Activated CD8-positive, alpha-beta T cell treated with anti-CD3 and anti-CD28 coated beads for 36 hours (primary cell): ENCODE measurements around the gene DPM3. TPM values are rescaled to one million over a fixed set of nuclear protein-coding genes. Genes with fewer than 3 reads are reported as not detected.
"Not testable (repeated sequence)": the region's sequence is repeated elsewhere in the genome, so short reads cannot be mapped to it uniquely, and the experiment has no call there.

Source experiments
- ATAC-seq: fragments of 200-7000 bp; cut with Tn5 transposase; one replicate; pipeline ENCODE4 v1.10.0; 2021; ENCODE audit warnings: mild to moderate bottlenecking, moderate library complexity
- CTCF ChIA-PET: fragments of 350-600 bp; sonication (Branson Sonifier 250); formaldehyde crosslinking; loops from one replicate; lab custom pipeline; 2021; ENCODE audit warnings: antibody characterized with exemption; lab: Charles Lee
- POLR2A ChIA-PET: fragments of 350-600 bp; sonication (Branson Sonifier 250); formaldehyde crosslinking; loops from one replicate; lab custom pipeline; 2021; ENCODE audit warnings: antibody characterized with exemption; lab: Charles Lee
- DNase-seq: peaks from one replicate; pipeline ENCODE4 v3.0.0-alpha.2; 2020
- H3K27ac Mint-ChIP-seq: one replicate; pipeline ENCODE4 v1.8.0; 2021; ENCODE audit warnings: mild to moderate bottlenecking, mixed read lengths
- H3K27me3 Mint-ChIP-seq: one replicate; pipeline ENCODE4 v1.8.0; 2021; ENCODE audit warnings: mixed read lengths
- H3K36me3 Mint-ChIP-seq: one replicate; pipeline ENCODE4 v1.8.0; 2021; ENCODE audit warnings: low read depth, mixed read lengths
- H3K4me1 Mint-ChIP-seq: one replicate; pipeline ENCODE4 v1.8.0; 2021; ENCODE audit warnings: low read depth, mixed read lengths
- H3K4me3 Mint-ChIP-seq: one replicate; pipeline ENCODE4 v1.8.0; 2021; ENCODE audit warnings: mild to moderate bottlenecking, moderate library complexity, mixed read lengths
- H3K9me3 Mint-ChIP-seq: one replicate; pipeline ENCODE4 v1.8.0; 2021; ENCODE audit warnings: mixed read lengths
- CTCF ChIP-seq: fragments of 200-600 bp; IDR thresholded peaks from one replicate; pipeline ENCODE4 v1.8.0; 2022; ENCODE audit warnings: antibody characterized with exemption, mild to moderate bottlenecking
- intact Hi-C: fragments of 100-400 bp; cut with micrococcal nuclease; formaldehyde crosslinking; loops from one replicate; pipeline ENCODE4 v1.10.0; 2022
- total RNA-seq, 2 experiments: library from RNA; stranded (reverse); gene quantifications; one replicate each; pipeline ENCODE4 v1.2.3, GENCODE V29; 2021

Gene DPM3
- total RNA-seq, 2 experiments from 2014 or later: 37.1 to 38.1 TPM

- ChIA-PET CTCF (no interaction called here), POLR2A (no interaction called here)
- ATAC-seq: no peak
- H3K36me3 Mint-ChIP-seq: no peaks in the 10 kb centered on the region
- intact Hi-C loops: no loop called here
- H3K27me3 Mint-ChIP-seq: peaks cover 2% of the 10 kb centered on the region
- H3K9me3 Mint-ChIP-seq: no peaks in the 10 kb centered on the region
- H3K4me1 Mint-ChIP-seq: no peaks in the 10 kb centered on the region
- no peak overlapping the region for H3K4me3 Mint-ChIP-seq
- TF ChIP-seq CTCF: no peak
- H3K27ac Mint-ChIP-seq: no peak overlapping the region
- no peak for DNase-seq
These were observed 19.8 kb upstream of the DPM3 start for GRCh38 chr1:155160128-155160527.

GRCh38 chr1:155158991-155159390 lies 18.7 kb upstream of the DPM3 start:
- Mint-ChIP-seq H3K4me3 (no peak overlapping the region), H3K4me1 (no peaks in the 10 kb centered on the region), H3K9me3 (no peaks in the 10 kb centered on the region), H3K27ac (no peak overlapping the region), H3K27me3 (peaks cover 2% of the 10 kb centered on the region), H3K36me3 (no peaks in the 10 kb centered on the region)
- DNase-seq: no peak
- intact Hi-C loops: no loop called here
- ATAC-seq: no peak
- no peak for TF ChIP-seq CTCF
- ChIA-PET CTCF (interaction anchor here (0.9 kb wide), 1 partner anchor 68 kb away, joined by 4 read pairs; no protein-coding TSS in a partner anchor), POLR2A (interaction anchor here (0.6 kb wide), 1 partner anchor 64 kb away, joined by 4 read pairs; no protein-coding TSS in a partner anchor)

GRCh38 chr1:155155996-155156643 lies 15.8 kb upstream of the DPM3 start:
- H3K4me1 Mint-ChIP-seq, DNase-seq, H3K27ac Mint-ChIP-seq, POLR2A ChIA-PET, H3K27me3 Mint-ChIP-seq, ATAC-seq, H3K9me3 Mint-ChIP-seq, intact Hi-C loops, H3K4me3 Mint-ChIP-seq, H3K36me3 Mint-ChIP-seq: not testable (repeated sequence)
- CTCF ChIA-PET: interaction anchor here (1.2 kb wide), 1 partner anchor 65 kb away, joined by 3 read pairs; no protein-coding TSS in a partner anchor

- H3K27ac Mint-ChIP-seq: no peak overlapping the region
- ATAC-seq (no peak), DNase-seq (no peak)
- H3K4me1 Mint-ChIP-seq: peaks cover 7% of the 10 kb centered on the region
- H3K9me3 Mint-ChIP-seq: no peaks in the 10 kb centered on the region
- peaks cover 7% of the 10 kb centered on the region for H3K27me3 Mint-ChIP-seq
- intact Hi-C loops: no loop called here
- no peak for TF ChIP-seq CTCF
- no peak overlapping the region for H3K4me3 Mint-ChIP-seq
- CTCF ChIA-PET: interaction anchor here (1.0 to 2.6 kb wide), 6 partner anchors 22 to 62 kb away, joined by 3 to 12 read pairs (median 7); no protein-coding TSS in a partner anchor
- no peaks in the 10 kb centered on the region for H3K36me3 Mint-ChIP-seq
- POLR2A ChIA-PET: interaction anchor here (1.8 kb wide), 1 partner anchor 27 kb away, joined by 4 read pairs; the partner anchor contains the start of gene KRTCAP2
These were observed 5.2 kb upstream of the DPM3 start for GRCh38 chr1:155145491-155145890.

- H3K9me3 Mint-ChIP-seq: no peaks in the 10 kb centered on the region
- H3K27me3 Mint-ChIP-seq: no peaks in the 10 kb centered on the region
- TF ChIP-seq CTCF: no peak
- no peak overlapping the region for H3K4me3 Mint-ChIP-seq
- POLR2A ChIA-PET: no interaction called here
- no peak for DNase-seq
- intact Hi-C loops: no loop called here
- H3K36me3 Mint-ChIP-seq: peaks cover 29% of the 10 kb centered on the region
- CTCF ChIA-PET: interaction anchor here (1.9 to 2.2 kb wide), 3 partner anchors 26 to 50 kb away, joined by 10 to 12 read pairs (median 11); partner anchors contain the start of gene KRTCAP2
- no peak overlapping the region for H3K27ac Mint-ChIP-seq
- H3K4me1 Mint-ChIP-seq: peaks cover 26% of the 10 kb centered on the region
- ATAC-seq: no peak
These were observed 1.4 kb upstream of the DPM3 start for GRCh38 chr1:155141749-155142148.
